Neuronal stem cell (in vitro differentiated cells): ENCODE results near the gene KCNAB2.
A peak's percentile ranks its signal among the peaks of the same experiment; 100 is the strongest.
"Not testable (repeated sequence)": the region's sequence is repeated elsewhere in the genome, so short reads cannot be mapped to it uniquely, and the experiment has no call there.

Experiments
- DNase-seq: peaks from one replicate; pipeline ENCODE4 v3.0.0-alpha.2; 2013; ENCODE audit warnings: low spot score
- H2AFZ ChIP-seq: one replicate; pipeline ENCODE4 v1.6.1; 2013; ENCODE audit warnings: mild to moderate bottlenecking, low read length, inconsistent platforms
- H2AK5ac ChIP-seq: 2 replicates; pipeline ENCODE4 v1.6.1; 2013; ENCODE audit warnings: low read depth, mild to moderate bottlenecking, inconsistent platforms, low read length, moderate library complexity, mixed read lengths
- H2BK120ac ChIP-seq: 2 replicates; pipeline ENCODE4 v1.6.1; 2013; ENCODE audit warnings: low read depth, mild to moderate bottlenecking, inconsistent platforms, low read length, moderate library complexity, mixed read lengths
- H2BK12ac ChIP-seq: one replicate; pipeline ENCODE4 v1.6.1; 2013; ENCODE audit warnings: low read length, inconsistent platforms
- H2BK15ac ChIP-seq: 2 replicates; pipeline ENCODE4 v1.6.1; 2013; ENCODE audit warnings: mild to moderate bottlenecking, low read length, inconsistent platforms, mixed read lengths
- H2BK5ac ChIP-seq: one replicate; pipeline ENCODE4 v1.6.1; 2013; ENCODE audit warnings: inconsistent platforms, mild to moderate bottlenecking, low read length, moderate library complexity
- H3K14ac ChIP-seq: one replicate; pipeline ENCODE4 v1.6.1; 2013; ENCODE audit warnings: low read length, inconsistent platforms
- H3K18ac ChIP-seq: 2 replicates; pipeline ENCODE4 v1.6.1; 2013; ENCODE audit warnings: low read length, inconsistent platforms
- H3K23ac ChIP-seq: 2 replicates; pipeline ENCODE4 v1.6.1; 2013; ENCODE audit warnings: low read depth, mild to moderate bottlenecking, mixed read lengths, low read length, inconsistent platforms; ENCODE audit not compliant: poor library complexity
- H3K27ac ChIP-seq: replicated peaks from 3 replicates; pipeline ENCODE4 v1.5.1; 2013; ENCODE audit warnings: low read length, inconsistent platforms
- H3K27me3 ChIP-seq, 3 experiments: 2 replicates each; pipeline ENCODE4 v1.6.1; 2013; ENCODE audit warnings: low read length in 3 of 3, mild to moderate bottlenecking in 2 of 3, inconsistent platforms in 1 of 3, low read depth in 1 of 3, mixed read lengths in 1 of 3, moderate library complexity in 1 of 3; ENCODE audit not compliant: control insufficient read depth in 3 of 3, insufficient read depth in 3 of 3
- H3K36me3 ChIP-seq, 2 donors: replicated peaks in 1 of 2; 2 replicates each; pipeline ENCODE4 v1.6.1; 2013; ENCODE audit warnings: low read length in 2 of 2; ENCODE audit not compliant: control insufficient read depth in 2 of 2, insufficient read depth in 2 of 2
- H3K4ac ChIP-seq: 2 replicates; pipeline ENCODE4 v1.6.1; 2013; ENCODE audit warnings: inconsistent platforms, mild to moderate bottlenecking, low read length, moderate library complexity
- H3K4me1 ChIP-seq, 2 donors: 1 replicate in 1 of 2; 2 replicates in 1 of 2; pipeline ENCODE4 v1.6.1; 2013; ENCODE audit warnings: low read length in 2 of 2, low read depth in 1 of 2; ENCODE audit not compliant: control insufficient read depth in 2 of 2, insufficient read depth in 1 of 2
- H3K4me2 ChIP-seq: one replicate; pipeline ENCODE4 v1.6.1; 2013; ENCODE audit warnings: mild to moderate bottlenecking, low read length, inconsistent platforms; ENCODE audit not compliant: insufficient read depth, poor library complexity, severe bottlenecking
- H3K4me3 ChIP-seq, 2 donors: 2 replicates each; pipeline ENCODE4 v1.5.1; 2013; ENCODE audit warnings: low read length in 2 of 2, mild to moderate bottlenecking in 2 of 2, inconsistent platforms in 1 of 2, moderate library complexity in 1 of 2
- H3K79me1 ChIP-seq: one replicate; pipeline ENCODE4 v1.6.1; 2013; ENCODE audit warnings: low read depth, mild to moderate bottlenecking, inconsistent platforms, low read length, moderate library complexity
- H3K9ac ChIP-seq: one replicate; pipeline ENCODE4 v1.6.1; 2013; ENCODE audit warnings: mild to moderate bottlenecking, low read depth, low read length, inconsistent platforms; ENCODE audit not compliant: poor library complexity
- H3K9me3 ChIP-seq, 2 donors: replicated peaks in 1 of 2; 2 replicates each; pipeline versions ENCODE3 to v1.6.1; 2013; ENCODE audit warnings: low read length in 2 of 2, mild to moderate bottlenecking in 2 of 2, inconsistent platforms in 1 of 2, low read depth in 1 of 2, mixed read lengths in 1 of 2, moderate library complexity in 1 of 2; ENCODE audit not compliant: control insufficient read depth in 2 of 2, insufficient read depth in 1 of 2
- H4K8ac ChIP-seq: one replicate; pipeline ENCODE4 v1.6.1; 2013; ENCODE audit warnings: low read depth, mild to moderate bottlenecking, inconsistent platforms, low read length, moderate library complexity
- H4K91ac ChIP-seq: one replicate; pipeline ENCODE4 v1.6.1; 2013; ENCODE audit warnings: low read length, low read depth, mild to moderate bottlenecking, inconsistent platforms; ENCODE audit not compliant: poor library complexity
- WGBS, 2 donors: extraction: QIAGEN DNeasy Blood & Tissue Kit; methylation state at CpG; one replicate each; pipeline ENCODE4 v1.1.7; 2013; ENCODE audit warnings: missing lambda C conversion rate in 2 of 2, mixed read lengths in 1 of 2; ENCODE audit not compliant: insufficient read length in 2 of 2, insufficient replicate concordance in 1 of 2; ENCODE audit errors: extremely low coverage in 2 of 2; 5-methylcytosine and 5-hydroxymethylcytosine counted together

The KCNAB2 gene

GRCh38 chr1:6057170-6057845 is 11.6 kb downstream of the KCNAB2 start:
- DNase-seq: no peak
- H2AK5ac ChIP-seq: no peak overlapping the region
- no peaks in the 10 kb centered on the region for H3K9me3 ChIP-seq
- H3K27ac ChIP-seq: no peak overlapping the region
- H2BK15ac ChIP-seq: no peak overlapping the region
- no peak overlapping the region for H3K4me3 ChIP-seq
- H2AFZ ChIP-seq: no peak overlapping the region
- no peak overlapping the region for H4K8ac ChIP-seq
- H2BK12ac ChIP-seq: no peak overlapping the region
- H3K4ac ChIP-seq: no peak overlapping the region
- H3K36me3 ChIP-seq: no peaks in the 10 kb centered on the region
- H3K4me1 ChIP-seq: peaks cover 7 to 8% of the 10 kb centered on the region in 2 donors
- no peak overlapping the region for H3K18ac ChIP-seq
- H3K23ac ChIP-seq: peak overlapping the region; percentile 61
- H3K4me2 ChIP-seq: no peak overlapping the region
- no peak overlapping the region for H3K14ac ChIP-seq
- peaks cover 0 to 34% (median 1%) of the 10 kb centered on the region in 3 experiments for H3K27me3 ChIP-seq
- peak overlapping the region; percentile 54 for H3K9ac ChIP-seq
- H3K79me1 ChIP-seq: peaks cover 1% of the 10 kb centered on the region
- no peak overlapping the region for H2BK5ac ChIP-seq
- no peak overlapping the region for H4K91ac ChIP-seq
- WGBS, 2 donors: no CpG with 5 or more reads among the region's 9 CpGs
- H2BK120ac ChIP-seq: no peak overlapping the region

- Histone ChIP-seq H3K9ac (no peak overlapping the region), H3K4me1 (peaks cover 0 to 2% of the 10 kb centered on the region in 2 donors), H2AFZ (no peak overlapping the region), H4K91ac (no peak overlapping the region), H2AK5ac (peak overlapping the region; percentile 20), H3K4me3 (no peak overlapping the region), H2BK5ac (no peak overlapping the region), H4K8ac (no peak overlapping the region), H3K4me2 (no peak overlapping the region), H2BK12ac (no peak overlapping the region), H3K18ac (no peak overlapping the region), H3K9me3 (no peaks in the 10 kb centered on the region), H3K27ac (no peak overlapping the region), H2BK15ac (no peak overlapping the region), H3K14ac (no peak overlapping the region), H2BK120ac (no peak overlapping the region), H3K79me1 (peaks cover 1% of the 10 kb centered on the region), H3K23ac (no peak overlapping the region), H3K4ac (no peak overlapping the region), H3K27me3 (peaks cover 0 to 38% (median 0%) of the 10 kb centered on the region in 3 experiments), H3K36me3 (no peaks in the 10 kb centered on the region)
- no peak for DNase-seq
- WGBS, 2 donors: no CpG with 5 or more reads among the region's 9 CpGs
These were observed 14.2 kb downstream of the KCNAB2 start for GRCh38 chr1:6059866-6060265.

- H3K4me3 ChIP-seq: no peak overlapping the region
- H3K9ac ChIP-seq: no peak overlapping the region
- no peaks in the 10 kb centered on the region for H3K36me3 ChIP-seq
- no peak overlapping the region for H2BK5ac ChIP-seq
- H3K27ac ChIP-seq: no peak overlapping the region
- H2BK15ac ChIP-seq: no peak overlapping the region
- H3K14ac ChIP-seq: no peak overlapping the region
- DNase-seq: no peak
- no peaks in the 10 kb centered on the region for H3K9me3 ChIP-seq
- H3K18ac ChIP-seq: no peak overlapping the region
- peaks cover 0 to 51% (median 0%) of the 10 kb centered on the region in 3 experiments for H3K27me3 ChIP-seq
- H3K4ac ChIP-seq: no peak overlapping the region
- peaks cover 0 to 2% of the 10 kb centered on the region in 2 donors for H3K4me1 ChIP-seq
- no peak overlapping the region for H2AFZ ChIP-seq
- H4K8ac ChIP-seq: no peak overlapping the region
- H3K79me1 ChIP-seq: peaks cover 1% of the 10 kb centered on the region
- no peak overlapping the region for H2BK120ac ChIP-seq
- no peak overlapping the region for H4K91ac ChIP-seq
- H2AK5ac ChIP-seq: no peak overlapping the region
- H3K4me2 ChIP-seq: no peak overlapping the region
- H3K23ac ChIP-seq: no peak overlapping the region
- no CpG with 5 or more reads among the region's 6 CpGs for whole genome bisulfite sequencing, 2 donors
- no peak overlapping the region for H2BK12ac ChIP-seq
These were observed 17.0 kb downstream of the KCNAB2 start for GRCh38 chr1:6062670-6063069.

GRCh38 chr1:6063532-6064053 is 17.9 kb downstream of the KCNAB2 start:
- H3K36me3 ChIP-seq, H2BK15ac ChIP-seq, H2AK5ac ChIP-seq, H3K9ac ChIP-seq, H3K4me1 ChIP-seq, H3K4me3 ChIP-seq, DNase-seq, H4K8ac ChIP-seq, H3K14ac ChIP-seq, H3K4ac ChIP-seq, H3K18ac ChIP-seq, H3K9me3 ChIP-seq, H2BK12ac ChIP-seq, H2AFZ ChIP-seq, H2BK120ac ChIP-seq, H3K4me2 ChIP-seq, H2BK5ac ChIP-seq, H3K27ac ChIP-seq, H3K79me1 ChIP-seq, H4K91ac ChIP-seq, H3K23ac ChIP-seq: not testable (repeated sequence)
- WGBS, 2 donors: no CpG with 5 or more reads among the region's 7 CpGs
- H3K27me3 ChIP-seq: peaks cover 0 to 51% (median 0%) of the 10 kb centered on the region in 3 experiments
